ENCODE results near the gene IGSF1. TPM values are rescaled to one million over a fixed set of nuclear protein-coding genes. Genes with fewer than 3 reads are reported as not detected.

The IGSF1 gene
- total RNA-seq, 1 experiment from 2014 or later: 0.48 TPM

DNA sequence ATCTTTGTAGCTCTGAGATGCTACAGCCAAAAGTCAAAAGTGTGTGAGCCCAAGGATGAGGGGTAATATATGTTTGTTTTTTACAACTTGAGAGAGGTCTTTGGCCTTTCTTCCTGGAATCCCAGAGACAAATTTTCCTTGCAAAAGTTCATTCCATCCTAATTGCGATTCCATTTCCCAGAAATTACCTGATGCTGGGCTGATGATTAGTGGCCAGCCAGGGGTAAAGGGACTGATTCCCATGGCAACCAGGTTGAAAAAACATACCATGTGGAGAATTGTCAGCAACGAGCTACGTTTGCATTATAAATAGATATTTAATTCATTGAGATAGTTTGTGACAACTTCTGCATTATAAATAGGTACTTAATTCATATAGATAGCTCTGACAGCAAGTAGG, 17.8 kb downstream of the IGSF1 start:
- no TSS peak for BruUV-seq (replicated peaks)
- H3K36me3 ChIP-seq (ENCODE audit: low read depth): no peaks in the 10 kb centered on the region
- H3K79me2 ChIP-seq (ENCODE audit: low read depth): no peaks in the 10 kb centered on the region
- ChIA-PET POLR2A (ENCODE audit: unreplicated experiment) (no interaction called here), CTCF (no interaction called here)
- no peaks in the 10 kb centered on the region for H3K9me3 ChIP-seq (ENCODE audit: insufficient read depth, low read depth)
- DNase-seq: no peak
- no peak for TF ChIP-seq EZH2 (IDR thresholded peaks at IDR 0.05; ENCODE audit: low read depth)
- TF ChIP-seq, protein P1, sequence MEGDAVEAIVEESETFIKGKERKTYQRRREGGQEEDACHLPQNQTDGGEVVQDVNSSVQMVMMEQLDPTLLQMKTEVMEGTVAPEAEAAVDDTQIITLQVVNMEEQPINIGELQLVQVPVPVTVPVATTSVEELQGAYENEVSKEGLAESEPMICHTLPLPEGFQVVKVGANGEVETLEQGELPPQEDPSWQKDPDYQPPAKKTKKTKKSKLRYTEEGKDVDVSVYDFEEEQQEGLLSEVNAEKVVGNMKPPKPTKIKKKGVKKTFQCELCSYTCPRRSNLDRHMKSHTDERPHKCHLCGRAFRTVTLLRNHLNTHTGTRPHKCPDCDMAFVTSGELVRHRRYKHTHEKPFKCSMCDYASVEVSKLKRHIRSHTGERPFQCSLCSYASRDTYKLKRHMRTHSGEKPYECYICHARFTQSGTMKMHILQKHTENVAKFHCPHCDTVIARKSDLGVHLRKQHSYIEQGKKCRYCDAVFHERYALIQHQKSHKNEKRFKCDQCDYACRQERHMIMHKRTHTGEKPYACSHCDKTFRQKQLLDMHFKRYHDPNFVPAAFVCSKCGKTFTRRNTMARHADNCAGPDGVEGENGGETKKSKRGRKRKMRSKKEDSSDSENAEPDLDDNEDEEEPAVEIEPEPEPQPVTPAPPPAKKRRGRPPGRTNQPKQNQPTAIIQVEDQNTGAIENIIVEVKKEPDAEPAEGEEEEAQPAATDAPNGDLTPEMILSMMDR (conservative IDR thresholded peaks at IDR 0.05): no peak
- no peaks in the 10 kb centered on the region for H3F3A ChIP-seq (ENCODE audit: insufficient read depth, low read depth)
- H3K4me2 ChIP-seq: no peak overlapping the region
- no peak overlapping the region for H3K4me3 ChIP-seq
- H3K9me2 ChIP-seq (ENCODE audit: insufficient read depth): no peaks in the 10 kb centered on the region
- intact Hi-C loops (cut with micrococcal nuclease; ENCODE audit: unreplicated experiment): no loop called here
- no peaks in the 10 kb centered on the region for H3K27me3 ChIP-seq (ENCODE audit: insufficient read depth, low read depth)
- no peaks in the 10 kb centered on the region for H4K20me1 ChIP-seq (ENCODE audit: insufficient read depth)
- H3K27ac ChIP-seq: no peak overlapping the region
- no peak overlapping the region for H2AFZ ChIP-seq
- H3K4me1 ChIP-seq (replicated peaks; ENCODE audit: insufficient read depth): no peaks in the 10 kb centered on the region

DNA sequence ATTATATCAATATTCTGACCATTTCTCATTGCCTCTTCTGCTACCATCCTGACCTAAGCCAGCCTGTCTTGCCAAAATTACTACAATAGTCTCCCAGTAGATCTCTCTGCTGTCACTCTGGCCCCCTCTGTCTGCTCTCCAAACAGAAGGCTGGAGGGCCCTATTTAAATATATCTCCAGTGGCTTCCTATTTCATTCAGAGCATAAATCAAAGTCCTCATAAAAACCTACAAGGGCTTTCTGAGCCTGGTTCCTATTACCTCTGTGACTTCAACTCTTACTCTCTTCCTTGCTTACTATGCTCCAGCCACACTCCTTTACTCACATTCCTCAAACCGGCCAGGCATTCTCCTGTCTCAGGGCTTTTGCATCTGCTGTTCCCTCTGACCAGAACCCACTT, 19.0 kb downstream of the IGSF1 start:
- H4K20me1 ChIP-seq (ENCODE audit: insufficient read depth): no peaks in the 10 kb centered on the region
- H3K4me1 ChIP-seq (replicated peaks; ENCODE audit: insufficient read depth): no peaks in the 10 kb centered on the region
- no TSS peak for BruUV-seq (replicated peaks)
- CTCF ChIA-PET: no interaction called here
- intact Hi-C loops (cut with micrococcal nuclease; ENCODE audit: unreplicated experiment): no loop called here
- no peaks in the 10 kb centered on the region for H3K9me2 ChIP-seq (ENCODE audit: insufficient read depth)
- POLR2A ChIA-PET (ENCODE audit: unreplicated experiment): no interaction called here
- no peaks in the 10 kb centered on the region for H3K27me3 ChIP-seq (ENCODE audit: insufficient read depth, low read depth)
- H3K4me3 ChIP-seq: no peak overlapping the region
- H3F3A ChIP-seq (ENCODE audit: insufficient read depth, low read depth): no peaks in the 10 kb centered on the region
- no peak for TF ChIP-seq EZH2 (IDR thresholded peaks at IDR 0.05; ENCODE audit: low read depth)
- TF ChIP-seq, protein P1 (conservative IDR thresholded peaks at IDR 0.05): no peak
- H3K36me3 ChIP-seq (ENCODE audit: low read depth): no peaks in the 10 kb centered on the region
- DNase-seq: no peak
- no peak overlapping the region for H3K4me2 ChIP-seq
- H3K79me2 ChIP-seq (ENCODE audit: low read depth): no peaks in the 10 kb centered on the region
- H3K9me3 ChIP-seq (ENCODE audit: insufficient read depth, low read depth): no peaks in the 10 kb centered on the region
- H2AFZ ChIP-seq: no peak overlapping the region
- no peak overlapping the region for H3K27ac ChIP-seq

DNA sequence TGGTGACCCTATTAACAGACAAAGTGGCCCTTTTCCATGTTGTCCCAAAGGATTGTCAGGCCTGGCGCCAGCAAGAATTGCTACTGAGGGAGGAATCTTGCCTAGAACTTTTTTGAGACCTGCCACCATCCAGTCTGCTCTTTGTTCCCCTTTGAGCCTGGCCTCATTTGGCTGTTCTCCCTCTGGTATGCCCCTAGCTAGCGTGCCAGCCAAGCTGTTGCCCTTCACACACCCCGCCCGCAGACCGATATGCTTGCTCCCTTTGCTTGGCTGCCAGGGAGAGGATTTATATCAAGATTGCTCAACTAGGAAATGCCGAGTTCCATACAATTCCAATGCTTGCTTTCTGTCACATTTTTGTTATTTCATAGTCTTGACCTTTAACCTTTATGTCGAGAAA, 24.4 kb downstream of the IGSF1 start:
- CTCF ChIA-PET: no interaction called here

DNA sequence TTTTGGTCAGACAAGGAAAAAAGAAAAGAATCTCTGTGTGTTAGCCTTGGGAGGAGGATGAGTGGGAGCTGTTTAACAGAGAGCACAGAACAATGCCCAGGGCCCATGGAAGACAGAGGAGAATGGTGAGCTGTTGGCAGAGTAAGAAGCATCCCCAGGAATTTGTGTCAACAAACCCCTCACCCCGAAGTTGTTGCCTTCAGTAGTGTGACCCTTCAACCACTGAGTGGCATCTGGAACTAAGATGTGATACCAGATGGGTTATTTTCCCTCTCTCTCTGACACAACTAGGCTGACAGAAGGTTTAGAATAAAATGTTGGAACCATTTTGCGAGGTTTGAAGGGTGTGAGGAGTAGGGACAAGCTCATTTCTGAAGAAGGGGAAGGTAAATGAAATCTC, 25.1 kb downstream of the IGSF1 start:
- Histone ChIP-seq H2AFZ (no peak overlapping the region), H3K4me1 (replicated peaks; ENCODE audit: insufficient read depth) (no peaks in the 10 kb centered on the region), H4K20me1 (ENCODE audit: insufficient read depth) (no peaks in the 10 kb centered on the region), H3K79me2 (ENCODE audit: low read depth) (no peaks in the 10 kb centered on the region), H3K27me3 (ENCODE audit: insufficient read depth, low read depth) (no peaks in the 10 kb centered on the region), H3K9me3 (ENCODE audit: insufficient read depth, low read depth) (no peaks in the 10 kb centered on the region), H3K4me2 (no peak overlapping the region), H3K9me2 (ENCODE audit: insufficient read depth) (no peaks in the 10 kb centered on the region), H3F3A (ENCODE audit: insufficient read depth, low read depth) (no peaks in the 10 kb centered on the region), H3K4me3 (no peak overlapping the region), H3K36me3 (ENCODE audit: low read depth) (no peaks in the 10 kb centered on the region), H3K27ac (no peak overlapping the region)
- CTCF ChIA-PET: no interaction called here
- no TSS peak for BruUV-seq (replicated peaks)
- DNase-seq: no peak
- TF ChIP-seq, protein P1 (conservative IDR thresholded peaks at IDR 0.05): no peak
- TF ChIP-seq EZH2 (IDR thresholded peaks at IDR 0.05; ENCODE audit: low read depth): no peak
- intact Hi-C loops (cut with micrococcal nuclease; ENCODE audit: unreplicated experiment): no loop called here
- POLR2A ChIA-PET (ENCODE audit: unreplicated experiment): no interaction called here

More for the DNA sequence above, 24.4 kb downstream of the IGSF1 start:
- Histone ChIP-seq H3K79me2 (ENCODE audit: low read depth) (no peaks in the 10 kb centered on the region), H3K9me3 (ENCODE audit: insufficient read depth, low read depth) (no peaks in the 10 kb centered on the region), H3K4me3 (no peak overlapping the region), H3K27ac (no peak overlapping the region), H3K36me3 (ENCODE audit: low read depth) (no peaks in the 10 kb centered on the region), H3K9me2 (ENCODE audit: insufficient read depth) (no peaks in the 10 kb centered on the region), H2AFZ (no peak overlapping the region), H3F3A (ENCODE audit: insufficient read depth, low read depth) (no peaks in the 10 kb centered on the region), H3K4me2 (no peak overlapping the region), H3K27me3 (ENCODE audit: insufficient read depth, low read depth) (no peaks in the 10 kb centered on the region), H4K20me1 (ENCODE audit: insufficient read depth) (no peaks in the 10 kb centered on the region), H3K4me1 (replicated peaks; ENCODE audit: insufficient read depth) (no peaks in the 10 kb centered on the region)
- no peak for TF ChIP-seq EZH2 (IDR thresholded peaks at IDR 0.05; ENCODE audit: low read depth)
- intact Hi-C loops (cut with micrococcal nuclease; ENCODE audit: unreplicated experiment): no loop called here
- BruUV-seq (replicated peaks): no TSS peak
- POLR2A ChIA-PET (ENCODE audit: unreplicated experiment): no interaction called here
- no peak for DNase-seq

Measured in PC-9 (cell line).